ENCODE results near the gene HSD17B12. TPM values are rescaled to one million over a fixed set of nuclear protein-coding genes. Genes with fewer than 3 reads are reported as not detected.

HSD17B12 gene
- total and polyA plus RNA-seq, 2 of the 13 experiments (the other 11 are each of a cell fraction or from before 2014, with no cell fraction given): 50.3 to 117 TPM

DNA sequence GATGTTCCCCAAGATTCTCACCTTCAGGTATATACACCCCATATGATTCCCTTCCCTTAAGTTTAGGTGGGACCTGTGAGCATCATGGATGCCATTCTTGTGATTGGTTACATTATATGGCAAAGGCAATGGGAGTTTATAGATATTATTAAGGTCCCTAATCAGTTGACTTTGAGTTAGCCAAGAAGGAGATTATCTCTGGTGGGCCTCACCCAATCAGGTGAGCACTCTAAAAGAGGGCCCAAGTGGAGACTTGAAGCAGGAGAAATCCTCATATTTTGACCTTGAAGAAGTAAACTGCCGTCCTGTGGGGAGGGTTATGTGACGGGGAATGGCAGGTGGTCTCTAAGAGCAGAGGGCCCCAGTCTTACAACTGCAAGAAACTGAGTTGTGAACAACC lies 94.2 kb downstream of the HSD17B12 start:
- Histone ChIP-seq H2AFZ (ENCODE audit: low read length) (no peak overlapping the region), H3K4me1 (ENCODE audit: insufficient read depth, low read length) (no peaks in the 10 kb centered on the region), H3K27me3 (ENCODE audit: control insufficient read depth in 1 of 2, insufficient read depth in 2 of 2, low read length in 2 of 2) (no peaks in the 10 kb centered on the region), H3K79me2 (ENCODE audit: insufficient read depth, low read length) (peaks cover 9% of the 10 kb centered on the region), H4K20me1 (ENCODE audit: insufficient read depth, low read length) (no peaks in the 10 kb centered on the region), H3K36me3 (replicated peaks in 1 of 2; ENCODE audit: control insufficient read depth in 1 of 2, insufficient read depth in 2 of 2, low read length in 2 of 2) (peaks cover 0 to 18% of the 10 kb centered on the region in 2 experiments; a peak in 2 of 5 replicates), H3K9ac (ENCODE audit: insufficient read depth, low read depth, low read length) (no peak overlapping the region), H3K27ac (ENCODE audit: extremely low read length, insufficient read depth, low read length) (no peak overlapping the region), H3K4me2 (ENCODE audit: low read depth, low read length) (no peak overlapping the region), H3K4me3 (replicated peaks in 1 of 3; ENCODE audit: insufficient read depth in 1 of 3, low read depth in 2 of 3, low read length in 3 of 3) (no peak overlapping the region), H3K9me3 (ENCODE audit: low read length) (no peaks in the 10 kb centered on the region)
- intact Hi-C loops (cut with micrococcal nuclease; ENCODE audit: unreplicated experiment): no loop called here
- 100% methylated on average over 2 of the region's 2 CpGs for WGBS (ENCODE audit: low lambda C conversion rate)
- DNase-seq (ENCODE audit: low spot score) (no peak), FAIRE-seq (no peak), ATAC-seq (no peak)
- in situ Hi-C loops (cut with HindIII; ENCODE audit: extremely low pct_ligation_motif_present, low pct_unique_long_range_greater_than_20kb): no loop called here
- POLR2A ChIA-PET: no interaction called here
- no peak for TF ChIP-seq NAIF1 (CRISPR knock-in tag; IDR thresholded peaks at IDR 0.05; ENCODE audit: borderline replicate concordance)
- no peak for TF ChIP-seq ZNF251 (CRISPR knock-in tag; IDR thresholded peaks at IDR 0.05)
- TF ChIP-seq, protein P1, sequence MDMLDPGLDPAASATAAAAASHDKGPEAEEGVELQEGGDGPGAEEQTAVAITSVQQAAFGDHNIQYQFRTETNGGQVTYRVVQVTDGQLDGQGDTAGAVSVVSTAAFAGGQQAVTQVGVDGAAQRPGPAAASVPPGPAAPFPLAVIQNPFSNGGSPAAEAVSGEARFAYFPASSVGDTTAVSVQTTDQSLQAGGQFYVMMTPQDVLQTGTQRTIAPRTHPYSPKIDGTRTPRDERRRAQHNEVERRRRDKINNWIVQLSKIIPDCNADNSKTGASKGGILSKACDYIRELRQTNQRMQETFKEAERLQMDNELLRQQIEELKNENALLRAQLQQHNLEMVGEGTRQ (IDR thresholded peaks at IDR 0.05; ENCODE audit: low read depth, low read length): no peak
- TF ChIP-seq, protein P1 (CRISPR knock-in tag; IDR thresholded peaks at IDR 0.05; ENCODE audit: borderline replicate concordance): no peak
- TF ChIP-seq ZNF652 (CRISPR knock-in tag; IDR thresholded peaks at IDR 0.05; ENCODE audit: borderline replicate concordance, low read depth): no peak
- TF ChIP-seq, protein P2, sequence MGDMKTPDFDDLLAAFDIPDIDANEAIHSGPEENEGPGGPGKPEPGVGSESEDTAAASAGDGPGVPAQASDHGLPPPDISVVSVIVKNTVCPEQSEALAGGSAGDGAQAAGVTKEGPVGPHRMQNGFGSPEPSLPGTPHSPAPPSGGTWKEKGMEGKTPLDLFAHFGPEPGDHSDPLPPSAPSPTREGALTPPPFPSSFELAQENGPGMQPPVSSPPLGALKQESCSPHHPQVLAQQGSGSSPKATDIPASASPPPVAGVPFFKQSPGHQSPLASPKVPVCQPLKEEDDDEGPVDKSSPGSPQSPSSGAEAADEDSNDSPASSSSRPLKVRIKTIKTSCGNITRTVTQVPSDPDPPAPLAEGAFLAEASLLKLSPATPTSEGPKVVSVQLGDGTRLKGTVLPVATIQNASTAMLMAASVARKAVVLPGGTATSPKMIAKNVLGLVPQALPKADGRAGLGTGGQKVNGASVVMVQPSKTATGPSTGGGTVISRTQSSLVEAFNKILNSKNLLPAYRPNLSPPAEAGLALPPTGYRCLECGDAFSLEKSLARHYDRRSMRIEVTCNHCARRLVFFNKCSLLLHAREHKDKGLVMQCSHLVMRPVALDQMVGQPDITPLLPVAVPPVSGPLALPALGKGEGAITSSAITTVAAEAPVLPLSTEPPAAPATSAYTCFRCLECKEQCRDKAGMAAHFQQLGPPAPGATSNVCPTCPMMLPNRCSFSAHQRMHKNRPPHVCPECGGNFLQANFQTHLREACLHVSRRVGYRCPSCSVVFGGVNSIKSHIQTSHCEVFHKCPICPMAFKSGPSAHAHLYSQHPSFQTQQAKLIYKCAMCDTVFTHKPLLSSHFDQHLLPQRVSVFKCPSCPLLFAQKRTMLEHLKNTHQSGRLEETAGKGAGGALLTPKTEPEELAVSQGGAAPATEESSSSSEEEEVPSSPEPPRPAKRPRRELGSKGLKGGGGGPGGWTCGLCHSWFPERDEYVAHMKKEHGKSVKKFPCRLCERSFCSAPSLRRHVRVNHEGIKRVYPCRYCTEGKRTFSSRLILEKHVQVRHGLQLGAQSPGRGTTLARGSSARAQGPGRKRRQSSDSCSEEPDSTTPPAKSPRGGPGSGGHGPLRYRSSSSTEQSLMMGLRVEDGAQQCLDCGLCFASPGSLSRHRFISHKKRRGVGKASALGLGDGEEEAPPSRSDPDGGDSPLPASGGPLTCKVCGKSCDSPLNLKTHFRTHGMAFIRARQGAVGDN (CRISPR knock-in tag; IDR thresholded peaks at IDR 0.05): no peak
- no peak for TF ChIP-seq ZNF629 (CRISPR knock-in tag; conservative IDR thresholded peaks at IDR 0.05)
- TF ChIP-seq JUNB (CRISPR knock-in tag; IDR thresholded peaks at IDR 0.05; ENCODE audit: borderline replicate concordance): no peak
- no peak for TF ChIP-seq ZSCAN25 (CRISPR knock-in tag; IDR thresholded peaks at IDR 0.05)
- TF ChIP-seq TP53 (CRISPR knock-in tag; conservative IDR thresholded peaks at IDR 0.05): no peak
- CTCF ChIA-PET (ENCODE audit: low intra/inter-chr PET ratio, low total read pairs): no interaction called here
- no TSS peak for BruUV-seq (replicated peaks)
